G401.6 (cell line): Measurements from ENCODE around the gene PPFIA2.

Experiments used
- FAIRE-seq: peaks from 2 replicates; lab custom pipeline; 2012; peaks lifted over from hg19 to GRCh38; lab: Jason Lieb, UNC

The PPFIA2 gene

GRCh38 chr12:81440001-81440400 lies 319.1 kb downstream of the PPFIA2 start:
- FAIRE-seq, result no peak

DNA sequence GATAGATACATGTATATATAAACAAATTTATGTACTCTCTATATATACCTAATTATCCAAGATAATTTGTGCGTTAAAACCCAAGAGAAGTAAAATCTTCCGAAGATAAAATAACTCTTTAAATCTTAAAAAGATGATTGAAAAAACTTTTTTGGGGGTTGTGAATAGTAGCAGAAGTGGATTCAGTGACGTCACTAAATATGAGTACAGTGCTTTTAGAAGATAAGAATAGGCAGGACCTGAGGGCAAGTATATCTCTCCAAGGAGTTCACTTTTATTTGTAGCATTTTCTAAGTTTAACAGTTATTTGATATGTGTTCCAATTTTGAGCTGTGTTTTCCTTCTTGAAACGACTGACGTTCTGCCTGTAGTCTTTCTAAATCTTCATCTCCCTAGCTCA lies 319.8 kb downstream of the PPFIA2 start:
- FAIRE-seq, result no peak

DNA sequence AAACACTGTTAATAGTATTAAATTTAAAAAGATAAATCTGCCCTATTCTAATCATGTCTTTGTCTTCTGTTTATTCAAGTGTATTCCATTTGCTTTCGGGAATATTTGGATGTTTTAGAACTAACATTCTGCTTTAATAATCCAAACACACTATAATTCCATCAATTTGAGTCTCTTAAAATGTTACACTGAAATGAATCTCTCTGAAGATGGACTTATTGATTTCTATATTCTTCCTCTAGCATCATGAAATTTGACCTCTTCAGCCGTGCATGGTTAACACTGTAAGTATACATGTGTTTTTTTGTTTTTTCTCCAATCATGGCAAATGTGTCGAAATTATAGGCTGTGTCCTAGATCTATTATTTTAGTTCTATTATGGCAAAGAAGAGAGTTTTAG lies 342.1 kb downstream of the PPFIA2 start:
- FAIRE-seq, result no peak

GRCh38 chr12:81416571-81416970 lies 342.6 kb downstream of the PPFIA2 start:
- no peak for FAIRE-seq

DNA sequence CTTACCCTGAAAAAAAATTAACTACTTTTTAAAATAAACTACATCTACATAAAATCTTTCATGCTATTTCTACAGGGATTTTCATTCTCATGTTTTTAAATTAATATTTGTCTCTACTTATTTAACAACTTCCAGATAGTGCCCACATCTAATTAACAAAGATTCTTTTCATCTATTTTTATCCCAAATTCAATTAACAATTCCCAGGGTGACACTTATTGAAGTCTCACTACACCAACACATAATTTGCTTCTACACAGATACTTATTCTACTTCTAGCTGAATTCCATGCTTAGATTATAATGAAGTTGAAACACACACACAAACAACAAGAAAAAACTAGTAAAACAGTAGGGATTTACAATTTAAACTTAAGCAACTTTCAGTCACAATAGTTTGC lies 344.7 kb downstream of the PPFIA2 start:
- no peak for FAIRE-seq

DNA sequence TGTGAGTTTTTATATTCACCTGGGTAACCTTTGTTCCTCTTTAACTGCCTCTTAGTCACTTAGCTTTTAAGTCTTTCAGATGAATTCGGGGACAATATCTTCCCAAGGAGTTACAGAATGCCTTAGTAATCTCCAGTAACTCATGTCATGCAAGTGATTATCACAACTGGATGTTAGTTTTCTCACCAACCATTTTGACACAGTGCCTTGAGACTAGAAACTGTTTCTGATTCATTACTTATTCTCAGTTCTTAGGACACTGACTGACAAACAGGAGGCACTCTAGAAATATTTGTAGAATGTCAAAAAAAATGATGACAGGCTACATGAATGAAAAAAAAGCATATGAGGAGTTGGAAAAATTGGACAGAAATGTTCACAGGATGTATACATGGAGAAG lies 346.2 kb downstream of the PPFIA2 start:
- FAIRE-seq, result no peak

- no peak for FAIRE-seq
Observed at GRCh38 chr12:81403348-81403747, 355.8 kb downstream of the PPFIA2 start.

GRCh38 chr12:81401241-81401640 lies 357.9 kb downstream of the PPFIA2 start:
- no peak for FAIRE-seq

- FAIRE-seq, result no peak
Observed at GRCh38 chr12:81400024-81400423, 359.1 kb downstream of the PPFIA2 start.

- FAIRE-seq, result no peak
Observed at GRCh38 chr12:81395431-81395830, 363.7 kb downstream of the PPFIA2 start.

- no peak for FAIRE-seq
Observed at GRCh38 chr12:81389550-81390099, 369.5 kb downstream of the PPFIA2 start.

DNA sequence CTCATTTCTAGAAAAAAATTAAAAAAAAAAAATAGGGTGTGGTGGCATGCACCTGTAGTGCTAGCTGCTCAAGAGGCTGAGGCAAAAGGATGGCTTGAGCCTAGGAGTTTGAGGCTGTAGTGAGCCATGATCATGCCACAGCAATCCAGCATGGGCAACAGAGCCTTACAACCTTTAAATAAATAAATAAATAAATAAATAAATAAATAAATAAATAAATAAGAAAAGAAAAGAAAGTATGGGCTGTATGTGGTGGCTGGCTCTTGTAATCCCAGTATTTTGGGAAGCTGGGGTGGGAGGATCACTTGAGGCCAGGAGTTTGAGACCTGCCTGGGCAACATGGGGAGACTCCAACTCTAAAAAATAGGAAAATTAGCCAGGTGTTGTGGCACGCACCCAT lies 373.0 kb downstream of the PPFIA2 start:
- no peak for FAIRE-seq

DNA sequence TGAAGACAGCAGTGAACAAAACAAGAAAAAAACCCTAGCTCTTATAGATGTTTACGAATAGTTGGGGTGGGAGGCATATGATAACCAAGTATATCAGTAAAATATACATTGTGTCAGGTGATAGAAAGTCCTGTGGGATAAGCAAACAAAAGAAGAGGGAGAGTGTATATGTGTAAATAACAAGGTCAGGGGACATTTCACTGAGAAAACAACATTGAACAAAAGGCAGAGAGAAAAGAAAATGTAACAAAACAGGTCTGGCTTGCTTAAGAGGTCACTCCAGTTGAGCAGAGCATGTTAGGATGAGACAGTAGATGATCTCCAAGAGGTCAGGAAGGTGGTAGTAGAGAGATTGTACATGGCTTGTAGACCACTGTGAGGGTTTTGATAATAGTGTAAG lies 377.2 kb downstream of the PPFIA2 start:
- no peak for FAIRE-seq

GRCh38 chr12:81378601-81379285 lies 380.4 kb downstream of the PPFIA2 start:
- no peak for FAIRE-seq

- no peak for FAIRE-seq
Observed at GRCh38 chr12:81377771-81378170, 381.4 kb downstream of the PPFIA2 start.

DNA sequence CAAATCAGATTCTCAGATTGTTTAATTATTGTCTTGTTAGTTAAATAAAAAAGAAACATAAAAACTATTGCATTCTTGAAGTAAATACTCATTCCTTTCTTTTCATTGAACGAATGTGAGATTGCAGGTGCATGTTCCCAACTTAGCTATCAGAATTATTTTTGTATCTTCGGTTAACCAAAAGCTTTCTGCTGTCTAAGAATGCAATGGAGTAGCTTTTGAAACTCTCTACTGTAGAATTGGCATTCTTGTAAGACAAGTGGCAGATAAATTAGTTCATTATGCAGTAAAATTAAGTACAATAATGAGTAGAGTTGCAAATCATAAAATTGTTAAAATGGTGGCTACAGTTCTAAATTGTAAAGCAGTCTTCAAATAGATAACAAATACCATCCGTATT lies 383.2 kb downstream of the PPFIA2 start:
- no peak for FAIRE-seq

DNA sequence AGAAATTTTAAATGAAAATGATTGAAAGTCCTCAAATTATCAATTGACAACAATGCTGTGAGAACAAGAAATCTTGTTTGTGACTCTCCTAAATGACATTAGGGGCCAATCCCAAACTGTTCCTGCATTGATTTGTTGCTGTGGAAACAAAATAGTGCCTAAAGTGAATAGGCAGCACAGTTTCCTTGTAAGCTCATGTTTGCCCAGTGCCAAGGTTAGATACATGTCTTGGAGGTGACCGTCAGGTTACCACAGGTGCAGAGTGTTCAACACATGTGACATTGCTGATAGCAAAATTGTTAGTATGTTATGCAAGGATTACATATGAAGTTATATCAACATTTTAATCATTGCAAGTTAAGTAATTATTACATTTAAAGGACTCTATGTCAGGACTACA lies 388.7 kb downstream of the PPFIA2 start:
- no peak for FAIRE-seq

GRCh38 chr12:81369175-81369574 lies 390.0 kb downstream of the PPFIA2 start:
- FAIRE-seq, result no peak

DNA sequence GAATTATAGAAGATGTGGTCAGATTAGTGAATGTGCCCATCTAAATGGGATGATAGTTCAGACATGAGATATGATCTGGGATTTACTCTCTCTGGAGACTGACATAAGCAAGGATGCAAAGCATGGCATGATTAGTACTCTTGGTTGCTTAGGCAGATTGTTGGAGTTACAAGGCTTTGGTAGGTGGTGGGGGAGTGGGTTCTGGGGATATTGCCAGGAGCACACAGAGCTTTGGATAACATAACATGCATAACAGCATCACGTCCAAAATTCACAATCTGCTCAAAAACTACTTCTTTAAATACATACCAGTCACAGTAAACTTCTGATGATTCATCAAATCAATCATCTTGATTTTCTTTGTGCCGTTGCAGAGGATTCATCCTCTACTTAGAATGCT lies 393.9 kb downstream of the PPFIA2 start:
- FAIRE-seq, result no peak

GRCh38 chr12:81360916-81361315 lies 398.2 kb downstream of the PPFIA2 start:
- FAIRE-seq, result no peak

DNA sequence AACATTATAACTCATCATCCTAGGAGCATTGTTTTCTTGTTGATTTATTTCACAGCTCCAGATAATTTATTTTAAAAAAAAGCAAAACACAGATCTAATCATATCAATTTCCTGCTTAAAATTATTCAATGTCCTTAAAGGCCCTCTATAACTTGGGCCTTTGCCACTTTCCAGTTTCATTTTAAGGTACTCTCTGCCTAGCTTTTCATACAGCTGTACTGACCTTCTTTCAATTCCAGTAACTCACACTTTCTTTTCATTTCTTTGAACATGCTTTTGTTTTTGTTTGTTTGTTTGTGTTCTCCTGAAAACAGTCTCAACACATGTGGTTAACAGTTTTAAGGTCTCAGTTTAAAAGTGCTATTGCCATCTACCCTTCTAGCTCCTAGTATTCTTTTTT lies 399.4 kb downstream of the PPFIA2 start:
- no peak for FAIRE-seq

DNA sequence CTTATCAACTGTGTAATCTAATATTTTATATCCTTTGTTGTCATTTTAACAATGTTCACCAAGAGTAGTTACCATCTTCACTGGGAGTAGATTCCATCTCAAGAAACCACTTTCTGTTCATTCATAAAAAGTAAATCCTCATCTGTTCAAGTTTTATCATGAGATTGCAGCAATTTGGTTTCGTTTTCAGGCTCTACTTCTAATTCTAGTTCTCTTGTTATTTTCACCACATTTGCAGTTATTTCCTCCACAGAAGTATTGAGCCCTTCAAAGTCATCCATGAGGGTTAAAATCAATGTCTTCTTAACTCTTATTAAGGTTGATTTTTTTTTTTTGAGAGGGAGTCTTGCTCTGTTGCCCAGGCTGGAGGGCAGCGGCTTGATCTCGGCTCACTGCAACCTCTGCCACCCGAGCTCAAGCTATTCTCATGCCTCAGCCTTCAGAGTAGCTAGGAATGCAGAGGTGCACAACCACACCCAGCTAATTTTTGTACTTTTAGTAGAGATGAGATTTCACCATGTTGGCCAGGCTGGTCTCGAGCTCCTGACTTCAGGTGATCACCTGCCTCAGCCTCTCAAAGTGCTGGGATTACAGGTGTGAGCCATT lies 404.7 kb downstream of the PPFIA2 start:
- no peak for FAIRE-seq

DNA sequence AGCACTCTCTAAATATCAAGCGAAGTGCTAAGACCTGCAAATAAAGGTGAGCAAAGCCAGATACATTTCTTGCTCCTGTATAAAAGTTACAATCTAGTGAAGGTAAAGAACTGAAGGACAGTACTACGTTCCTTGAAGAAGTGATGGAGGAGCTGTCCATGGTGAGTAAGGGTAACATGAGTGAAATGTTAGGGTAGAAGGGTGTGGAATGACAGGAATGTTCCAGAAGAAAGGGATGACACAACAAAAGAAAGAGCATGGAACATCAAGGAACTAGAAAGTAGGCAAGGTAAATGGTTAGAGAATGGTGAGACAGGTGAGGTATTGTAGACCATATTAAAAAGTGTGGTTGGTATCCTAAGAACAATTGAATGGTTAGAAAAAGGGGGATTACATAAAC lies 408.8 kb downstream of the PPFIA2 start:
- no peak for FAIRE-seq

DNA sequence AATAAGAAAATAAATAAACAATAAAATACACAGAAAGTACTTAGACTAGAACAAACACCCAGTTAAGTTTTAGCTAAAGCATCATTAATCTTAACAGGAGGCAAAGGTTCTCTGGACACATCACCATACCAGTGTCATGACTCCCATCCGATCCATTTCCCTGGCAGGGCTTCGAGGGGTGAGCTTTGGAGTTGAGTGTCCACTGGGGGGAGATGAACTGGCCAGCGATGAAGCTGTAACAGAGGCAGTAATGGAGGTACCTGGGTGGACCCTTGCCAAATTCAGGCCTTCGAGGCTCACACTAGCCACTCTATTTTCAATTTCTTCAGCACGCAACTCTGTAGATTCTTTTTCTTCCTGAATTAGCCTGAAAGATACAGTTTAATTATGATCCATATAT lies 411.7 kb downstream of the PPFIA2 start:
- no peak for FAIRE-seq
